ENCODE data around the gene STEAP2. TPM values are rescaled to one million over a fixed set of nuclear protein-coding genes. Genes with fewer than 3 reads are reported as not detected.

Gene STEAP2
- polyA plus RNA-seq, 3 donors = not detected

- no peak overlapping the region for H3K27ac ChIP-seq (ENCODE audit: low read depth in 1 of 2, low read length in 2 of 2)
- H3K4me1 ChIP-seq (ENCODE audit: control insufficient read depth in 1 of 2, insufficient read depth in 2 of 2, low read length in 2 of 2) = peaks cover under 1 to 5% of the 10 kb centered on the region in 2 donors
- H3K9me3 Mint-ChIP-seq = peaks cover 0 to 4% (median 0%) of the 10 kb centered on the region in 7 donors
- H3K27me3 ChIP-seq (ENCODE audit: control insufficient read depth in 2 of 2, insufficient read depth in 2 of 2, low read length in 2 of 2) = peaks cover 18 to 28% of the 10 kb centered on the region in 2 donors
- H3K27ac Mint-ChIP-seq = no peak overlapping the region
- DNase-seq = no peak
- peaks cover 1 to 16% (median 12%) of the 10 kb centered on the region in 3 donors for H3K27me3 Mint-ChIP-seq (ENCODE audit: low read depth in 3 of 3)
- no peak overlapping the region for H2AFZ ChIP-seq (ENCODE audit: insufficient read depth, low read depth, low read length, poor library complexity, severe bottlenecking)
- no peak overlapping the region for H3K4me2 ChIP-seq (replicated peaks; ENCODE audit: extremely low read depth, low read length, poor library complexity, severe bottlenecking)
- TF ChIP-seq, protein P1, sequence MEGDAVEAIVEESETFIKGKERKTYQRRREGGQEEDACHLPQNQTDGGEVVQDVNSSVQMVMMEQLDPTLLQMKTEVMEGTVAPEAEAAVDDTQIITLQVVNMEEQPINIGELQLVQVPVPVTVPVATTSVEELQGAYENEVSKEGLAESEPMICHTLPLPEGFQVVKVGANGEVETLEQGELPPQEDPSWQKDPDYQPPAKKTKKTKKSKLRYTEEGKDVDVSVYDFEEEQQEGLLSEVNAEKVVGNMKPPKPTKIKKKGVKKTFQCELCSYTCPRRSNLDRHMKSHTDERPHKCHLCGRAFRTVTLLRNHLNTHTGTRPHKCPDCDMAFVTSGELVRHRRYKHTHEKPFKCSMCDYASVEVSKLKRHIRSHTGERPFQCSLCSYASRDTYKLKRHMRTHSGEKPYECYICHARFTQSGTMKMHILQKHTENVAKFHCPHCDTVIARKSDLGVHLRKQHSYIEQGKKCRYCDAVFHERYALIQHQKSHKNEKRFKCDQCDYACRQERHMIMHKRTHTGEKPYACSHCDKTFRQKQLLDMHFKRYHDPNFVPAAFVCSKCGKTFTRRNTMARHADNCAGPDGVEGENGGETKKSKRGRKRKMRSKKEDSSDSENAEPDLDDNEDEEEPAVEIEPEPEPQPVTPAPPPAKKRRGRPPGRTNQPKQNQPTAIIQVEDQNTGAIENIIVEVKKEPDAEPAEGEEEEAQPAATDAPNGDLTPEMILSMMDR (IDR thresholded peaks at IDR 0.05) = no peak
- no peaks in the 10 kb centered on the region for H4K20me1 ChIP-seq (ENCODE audit: insufficient read depth, low read length)
- no peaks in the 10 kb centered on the region for H3K36me3 Mint-ChIP-seq
- no peaks in the 10 kb centered on the region for H3K9me3 ChIP-seq (replicated peaks in 1 of 2; ENCODE audit: control insufficient read depth in 1 of 2, insufficient read depth in 1 of 2, low read length in 2 of 2)
- H3K9ac ChIP-seq (ENCODE audit: insufficient read depth, low read length, poor library complexity, severe bottlenecking) = no peak overlapping the region
- intact Hi-C loops (cut with micrococcal nuclease) = no loop called here
- H3K79me2 ChIP-seq (ENCODE audit: insufficient read depth, low read length) = no peaks in the 10 kb centered on the region
- 91% methylated on average over 1 of the region's 2 CpGs for WGBS (ENCODE audit: insufficient coverage)
- H3K4me1 Mint-ChIP-seq = peaks cover 3% of the 10 kb centered on the region
- no peak overlapping the region for H3K4me3 Mint-ChIP-seq
- H3K4me3 ChIP-seq (replicated peaks in 1 of 3; ENCODE audit: low read depth in 2 of 3, low read length in 3 of 3) = no peak overlapping the region
- H3K36me3 ChIP-seq (replicated peaks in 1 of 2; ENCODE audit: control insufficient read depth in 1 of 2, insufficient read depth in 2 of 2, low read length in 2 of 2) = no peaks in the 10 kb centered on the region
Measured at GRCh38 chr7:90216771-90217170, 5.2 kb downstream of the STEAP2 start.

DNA sequence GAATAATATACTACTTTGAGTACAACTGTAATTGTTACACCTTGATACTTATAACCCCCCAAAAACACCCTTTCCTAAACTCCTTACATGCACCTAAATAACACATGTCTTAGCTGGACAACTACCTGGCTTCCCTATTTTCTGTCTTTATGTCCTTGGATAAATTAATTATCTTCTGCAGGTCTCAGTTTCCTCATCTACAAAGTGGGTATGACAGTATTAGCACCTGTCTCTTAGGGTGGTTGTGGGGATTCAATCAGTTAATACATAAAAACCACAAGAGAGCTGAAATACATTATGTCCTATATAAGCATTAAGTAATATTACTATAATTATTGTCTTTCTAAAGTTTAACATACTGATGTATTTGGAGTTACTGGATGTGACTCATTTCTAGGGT is 10.8 kb downstream of the STEAP2 start:
- Histone ChIP-seq H3K4me3 (replicated peaks in 1 of 3; ENCODE audit: low read depth in 2 of 3, low read length in 3 of 3) (no peak overlapping the region), H4K20me1 (ENCODE audit: insufficient read depth, low read length) (no peaks in the 10 kb centered on the region), H2AFZ (ENCODE audit: insufficient read depth, low read depth, low read length, poor library complexity, severe bottlenecking) (no peak overlapping the region), H3K9me3 (replicated peaks in 1 of 2; ENCODE audit: control insufficient read depth in 1 of 2, insufficient read depth in 1 of 2, low read length in 2 of 2) (no peaks in the 10 kb centered on the region), H3K79me2 (ENCODE audit: insufficient read depth, low read length) (no peaks in the 10 kb centered on the region), H3K36me3 (replicated peaks in 1 of 2; ENCODE audit: control insufficient read depth in 1 of 2, insufficient read depth in 2 of 2, low read length in 2 of 2) (no peaks in the 10 kb centered on the region), H3K4me1 (ENCODE audit: control insufficient read depth in 1 of 2, insufficient read depth in 2 of 2, low read length in 2 of 2) (no peaks in the 10 kb centered on the region), H3K4me2 (replicated peaks; ENCODE audit: extremely low read depth, low read length, poor library complexity, severe bottlenecking) (no peak overlapping the region), H3K9ac (ENCODE audit: insufficient read depth, low read length, poor library complexity, severe bottlenecking) (no peak overlapping the region), H3K27me3 (ENCODE audit: control insufficient read depth in 2 of 2, insufficient read depth in 2 of 2, low read length in 2 of 2) (no peaks in the 10 kb centered on the region), H3K27ac (ENCODE audit: low read depth in 1 of 2, low read length in 2 of 2) (no peak overlapping the region)
- no peak overlapping the region for H3K4me3 Mint-ChIP-seq
- no peak overlapping the region for H3K27ac Mint-ChIP-seq
- H3K9me3 Mint-ChIP-seq = peaks cover 0 to 1% (median 0%) of the 10 kb centered on the region in 7 donors
- H3K4me1 Mint-ChIP-seq = no peaks in the 10 kb centered on the region
- TF ChIP-seq, protein P1 (IDR thresholded peaks at IDR 0.05) = no peak
- no peaks in the 10 kb centered on the region for H3K36me3 Mint-ChIP-seq
- intact Hi-C loops (cut with micrococcal nuclease) = no loop called here
- peaks cover 0 to 16% (median 2%) of the 10 kb centered on the region in 3 donors for H3K27me3 Mint-ChIP-seq (ENCODE audit: low read depth in 3 of 3)
- no peak for DNase-seq
